ENCODE data around the gene STIMATE.

DNA sequence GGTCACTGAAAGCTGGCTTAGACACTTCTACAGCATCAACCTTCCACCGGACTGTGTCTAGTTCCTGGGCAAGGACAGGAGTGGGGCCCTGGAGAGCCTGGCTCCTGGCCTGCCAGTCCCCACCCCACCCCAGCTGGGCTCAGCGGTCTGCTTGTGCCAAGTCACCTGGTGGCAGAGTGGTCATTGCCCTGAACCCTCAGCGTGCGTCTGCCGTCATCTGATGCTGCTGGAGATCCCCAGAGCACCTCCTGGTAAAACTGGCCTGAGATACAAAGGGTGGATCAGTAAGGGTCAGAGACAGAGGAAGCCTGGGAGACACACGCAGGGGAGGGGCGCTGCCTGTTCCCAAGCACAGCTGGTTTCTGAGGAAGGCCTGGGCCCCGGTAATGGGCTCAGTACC is 83.5 kb downstream of the STIMATE start:
- TF ChIP-seq POLR2A (IDR thresholded peaks at IDR 0.05): no peak
- TF ChIP-seq, protein P1, sequence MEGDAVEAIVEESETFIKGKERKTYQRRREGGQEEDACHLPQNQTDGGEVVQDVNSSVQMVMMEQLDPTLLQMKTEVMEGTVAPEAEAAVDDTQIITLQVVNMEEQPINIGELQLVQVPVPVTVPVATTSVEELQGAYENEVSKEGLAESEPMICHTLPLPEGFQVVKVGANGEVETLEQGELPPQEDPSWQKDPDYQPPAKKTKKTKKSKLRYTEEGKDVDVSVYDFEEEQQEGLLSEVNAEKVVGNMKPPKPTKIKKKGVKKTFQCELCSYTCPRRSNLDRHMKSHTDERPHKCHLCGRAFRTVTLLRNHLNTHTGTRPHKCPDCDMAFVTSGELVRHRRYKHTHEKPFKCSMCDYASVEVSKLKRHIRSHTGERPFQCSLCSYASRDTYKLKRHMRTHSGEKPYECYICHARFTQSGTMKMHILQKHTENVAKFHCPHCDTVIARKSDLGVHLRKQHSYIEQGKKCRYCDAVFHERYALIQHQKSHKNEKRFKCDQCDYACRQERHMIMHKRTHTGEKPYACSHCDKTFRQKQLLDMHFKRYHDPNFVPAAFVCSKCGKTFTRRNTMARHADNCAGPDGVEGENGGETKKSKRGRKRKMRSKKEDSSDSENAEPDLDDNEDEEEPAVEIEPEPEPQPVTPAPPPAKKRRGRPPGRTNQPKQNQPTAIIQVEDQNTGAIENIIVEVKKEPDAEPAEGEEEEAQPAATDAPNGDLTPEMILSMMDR (IDR thresholded peaks at IDR 0.05): no peak

All from adrenal gland (tissue), 5 donors.